Activated CD4-positive, CD25-positive, alpha-beta regulatory T cell treated with anti-CD3 and anti-CD28 coated beads, Interleukin-2, amount 50 U/mL, for 24 hours (primary cell): ENCODE results near the gene SYNJ2.

Experiments used
- ATAC-seq, 2 donors: fragments of 150-1000 bp; cut with Tn5 transposase; one replicate each; pipeline ENCODE4 v1.10.0; 2021; ENCODE audit warnings: mild to moderate bottlenecking in 1 of 2, moderate library complexity in 1 of 2

SYNJ2 gene

DNA sequence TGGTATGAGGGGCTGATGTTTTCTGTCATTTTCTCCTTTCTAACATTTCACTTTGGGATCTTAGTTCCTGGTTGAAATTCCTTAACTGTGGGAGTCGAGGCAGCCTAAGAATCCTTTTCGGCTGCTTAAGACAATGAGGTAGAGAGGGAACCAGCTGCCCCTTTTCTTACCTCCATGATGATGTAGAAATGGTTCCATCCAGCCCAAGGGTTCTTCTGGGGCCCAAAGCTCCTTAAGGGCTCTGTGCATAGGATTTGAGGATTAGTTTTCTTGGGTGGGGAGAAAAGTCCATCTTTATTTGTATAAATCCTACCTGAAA is 33.5 kb downstream of the SYNJ2 start:
- ATAC-seq, result no peak

DNA sequence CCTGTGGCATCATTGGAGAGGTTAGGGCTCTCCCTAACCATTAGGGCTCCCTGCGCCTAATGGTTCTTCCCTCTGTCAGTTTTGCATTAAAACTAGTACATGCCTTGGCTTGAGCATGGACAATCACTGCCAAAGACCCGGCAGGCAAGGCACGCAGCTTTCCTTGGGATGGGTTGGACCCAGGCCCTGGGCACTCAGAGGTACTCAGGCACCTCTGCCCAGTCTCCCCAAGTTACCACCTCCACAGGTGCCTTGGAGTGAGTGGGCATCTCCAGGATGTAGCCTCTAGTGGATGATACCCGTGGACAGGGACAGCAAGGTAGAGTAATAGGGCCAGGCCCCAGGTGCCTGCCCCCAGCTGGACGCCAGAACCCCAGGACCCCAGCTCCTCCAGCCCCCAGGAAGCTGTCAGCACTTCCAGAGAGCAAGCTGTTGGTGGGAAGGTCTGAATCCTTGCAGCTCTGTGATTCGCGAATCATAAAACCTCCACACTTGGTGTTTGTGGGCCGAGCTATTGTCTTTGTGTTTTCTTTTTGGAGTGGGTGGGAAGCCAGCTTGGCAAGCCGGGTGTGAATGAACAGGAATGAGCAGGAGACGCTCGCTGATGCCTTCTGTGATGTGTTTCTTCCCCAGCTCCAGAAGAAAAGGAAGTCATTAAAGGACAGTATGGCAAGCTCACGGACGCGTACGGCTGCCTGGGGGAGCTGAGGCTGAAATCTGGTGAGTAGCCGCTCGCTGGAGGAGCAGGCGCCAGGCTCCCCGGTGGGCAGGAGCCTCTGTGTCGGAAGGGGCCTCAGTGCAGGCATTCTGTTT is 35.1 kb downstream of the SYNJ2 start:
- no peak for ATAC-seq

DNA sequence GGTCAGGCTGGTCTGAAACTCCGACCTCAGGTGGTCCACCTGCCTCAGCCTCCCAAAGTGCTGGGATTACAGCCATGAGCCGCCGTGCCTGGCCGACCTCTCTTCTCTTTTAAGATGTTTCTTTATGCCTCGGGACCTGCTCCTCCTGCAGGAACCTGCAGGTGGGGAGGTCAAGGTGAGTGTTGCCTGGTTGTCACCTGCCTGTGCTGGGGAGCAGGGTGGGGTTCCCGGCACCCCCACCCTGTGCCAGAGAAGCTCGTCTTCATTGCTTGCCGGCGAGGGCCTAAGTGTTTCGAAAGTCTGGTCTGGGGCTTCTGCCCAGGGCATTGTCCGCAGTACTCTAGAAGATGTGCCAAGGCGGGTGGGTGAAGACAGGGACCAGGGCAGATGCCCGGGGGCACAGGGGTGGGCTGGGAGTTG is 36.0 kb downstream of the SYNJ2 start:
- no peak for ATAC-seq

DNA sequence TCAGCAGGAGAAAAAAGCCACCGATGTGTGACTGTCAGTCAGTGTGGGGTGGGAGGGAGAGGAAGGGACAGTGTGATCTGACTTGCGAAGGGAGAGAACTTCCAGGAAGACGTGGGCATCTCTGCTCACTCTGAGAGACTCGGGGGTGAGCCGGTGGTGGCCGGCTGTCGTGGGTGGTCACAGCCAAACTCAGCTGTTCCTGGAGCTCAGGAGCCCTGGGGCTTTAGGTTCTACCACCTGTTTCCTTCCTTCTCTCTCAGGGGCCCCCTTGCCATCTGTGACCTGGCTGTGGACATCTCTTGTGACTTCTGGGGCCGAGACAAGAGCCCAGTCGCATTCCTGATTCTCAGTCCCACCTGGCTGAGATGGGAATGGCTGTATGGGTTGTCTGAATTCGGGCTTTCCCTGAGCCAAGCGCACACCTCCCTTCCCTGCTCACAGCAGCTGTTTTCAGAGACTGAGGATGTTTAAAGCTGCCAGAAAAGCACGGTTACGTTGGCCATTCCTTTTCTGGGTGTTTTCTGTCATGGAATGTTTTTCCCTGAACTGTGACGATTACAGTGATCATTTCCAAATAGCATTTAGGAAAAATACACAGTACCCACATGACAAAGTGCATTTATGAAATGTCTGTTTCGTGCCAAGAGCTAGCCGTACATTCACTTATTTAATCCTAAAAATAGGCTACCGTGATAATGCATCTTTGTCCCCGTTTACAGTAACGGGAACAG is 36.5 kb downstream of the SYNJ2 start:
- no peak for ATAC-seq

DNA sequence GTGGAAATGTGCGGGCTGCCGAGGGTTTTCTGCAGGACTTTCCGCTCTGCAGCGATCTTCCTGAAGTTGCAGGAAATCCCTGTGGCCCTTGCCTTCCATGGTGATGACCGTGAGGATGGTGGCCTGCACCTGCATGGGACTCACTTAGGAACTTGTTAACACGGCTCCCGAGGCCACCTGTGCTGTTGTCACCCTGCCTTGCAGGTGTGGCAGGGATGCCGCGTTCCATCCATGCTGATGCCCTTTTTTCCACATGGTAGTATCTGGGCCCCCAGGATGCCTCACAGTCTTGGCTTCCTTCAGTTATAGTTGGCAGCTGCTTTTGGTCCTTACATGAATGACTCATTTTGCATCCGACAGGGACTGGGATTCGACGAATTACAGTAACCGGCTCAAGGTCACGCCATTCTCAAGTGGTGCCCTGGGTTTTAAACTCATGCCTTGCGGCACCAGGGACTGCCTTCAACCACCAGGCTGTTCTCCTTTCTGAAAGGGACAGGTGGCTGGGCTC is 37.2 kb downstream of the SYNJ2 start:
- ATAC-seq, result no peak

DNA sequence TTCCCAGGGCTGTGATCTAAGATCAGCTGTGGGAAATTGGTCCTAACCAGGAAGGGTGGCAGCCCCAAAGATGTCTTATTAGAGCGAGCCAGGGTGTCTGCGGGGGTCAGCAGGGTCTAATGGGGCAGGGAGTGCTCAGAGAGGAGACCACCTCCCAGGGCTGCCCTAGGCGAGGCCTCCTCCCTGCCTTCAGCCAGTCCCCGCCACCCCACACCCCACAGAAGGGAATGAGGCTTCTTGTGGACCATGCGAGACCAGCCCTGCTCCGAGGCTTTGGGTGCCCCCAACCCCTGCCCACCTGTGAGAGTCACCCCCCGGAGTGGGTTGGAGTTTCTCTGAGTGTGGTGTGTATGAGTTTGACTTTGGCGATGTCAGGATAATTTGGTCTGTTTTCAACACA is 37.8 kb downstream of the SYNJ2 start:
- no peak for ATAC-seq

DNA sequence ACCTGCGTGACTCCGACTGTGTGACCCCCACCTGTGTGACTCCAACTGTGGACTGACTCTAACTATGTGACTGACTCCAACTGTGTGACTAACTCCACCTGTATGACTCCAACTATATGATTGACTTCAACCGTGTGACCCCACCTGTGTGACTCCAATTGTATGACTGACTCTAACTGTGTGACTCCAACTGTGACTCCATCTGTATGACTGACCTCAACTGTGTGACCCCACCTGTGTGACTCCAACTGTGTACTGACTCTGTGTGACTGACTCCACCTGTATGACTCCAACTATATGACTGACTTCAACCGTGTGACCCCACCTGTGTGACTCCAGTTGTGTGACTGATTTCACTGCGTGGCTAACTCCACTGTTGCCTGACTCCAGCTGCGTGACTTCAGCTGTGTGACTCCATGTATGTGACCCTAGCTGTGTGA is 38.6 kb downstream of the SYNJ2 start:
- ATAC-seq, result peak; percentile 75 to 80

DNA sequence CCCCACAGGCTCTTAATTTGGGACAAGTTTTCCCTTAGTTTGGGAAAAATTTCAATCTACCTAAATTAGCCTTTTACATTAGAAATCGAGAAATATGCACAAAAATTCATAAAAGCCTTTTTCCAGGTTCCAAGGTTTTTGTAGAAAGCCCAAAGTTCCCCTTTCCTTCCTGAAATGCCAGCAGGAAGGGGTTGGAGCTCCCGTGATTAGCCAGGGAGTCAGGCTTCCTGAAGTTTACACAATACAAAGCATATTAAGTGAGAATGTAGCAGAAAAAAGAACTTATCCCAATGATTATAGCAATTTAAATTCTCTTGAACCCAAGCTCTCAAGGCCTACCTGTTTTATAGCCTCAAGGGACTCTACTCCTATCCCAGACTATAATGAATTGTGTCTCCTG is 39.1 kb downstream of the SYNJ2 start:
- ATAC-seq, result no peak

DNA sequence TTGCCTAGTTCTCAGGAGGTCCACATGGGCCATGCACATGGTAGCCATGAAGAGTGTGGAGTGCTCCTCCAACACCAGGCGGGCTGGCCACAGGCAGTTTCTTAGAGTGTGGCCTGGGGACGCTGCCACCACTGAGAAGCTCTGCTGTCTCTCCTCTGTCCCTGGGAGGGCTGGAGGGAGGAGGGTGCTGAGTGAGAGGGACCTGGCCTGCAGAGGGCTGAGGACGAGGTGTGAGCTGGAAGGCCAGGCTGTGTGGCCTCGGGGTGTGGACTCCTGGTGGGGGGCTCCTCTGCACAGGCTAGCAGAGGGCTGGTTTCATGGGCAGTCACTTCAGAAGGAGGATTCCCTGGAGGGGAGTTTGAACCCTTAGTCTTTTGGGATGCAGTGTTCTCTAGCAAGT is 39.7 kb downstream of the SYNJ2 start:
- ATAC-seq, result no peak

DNA sequence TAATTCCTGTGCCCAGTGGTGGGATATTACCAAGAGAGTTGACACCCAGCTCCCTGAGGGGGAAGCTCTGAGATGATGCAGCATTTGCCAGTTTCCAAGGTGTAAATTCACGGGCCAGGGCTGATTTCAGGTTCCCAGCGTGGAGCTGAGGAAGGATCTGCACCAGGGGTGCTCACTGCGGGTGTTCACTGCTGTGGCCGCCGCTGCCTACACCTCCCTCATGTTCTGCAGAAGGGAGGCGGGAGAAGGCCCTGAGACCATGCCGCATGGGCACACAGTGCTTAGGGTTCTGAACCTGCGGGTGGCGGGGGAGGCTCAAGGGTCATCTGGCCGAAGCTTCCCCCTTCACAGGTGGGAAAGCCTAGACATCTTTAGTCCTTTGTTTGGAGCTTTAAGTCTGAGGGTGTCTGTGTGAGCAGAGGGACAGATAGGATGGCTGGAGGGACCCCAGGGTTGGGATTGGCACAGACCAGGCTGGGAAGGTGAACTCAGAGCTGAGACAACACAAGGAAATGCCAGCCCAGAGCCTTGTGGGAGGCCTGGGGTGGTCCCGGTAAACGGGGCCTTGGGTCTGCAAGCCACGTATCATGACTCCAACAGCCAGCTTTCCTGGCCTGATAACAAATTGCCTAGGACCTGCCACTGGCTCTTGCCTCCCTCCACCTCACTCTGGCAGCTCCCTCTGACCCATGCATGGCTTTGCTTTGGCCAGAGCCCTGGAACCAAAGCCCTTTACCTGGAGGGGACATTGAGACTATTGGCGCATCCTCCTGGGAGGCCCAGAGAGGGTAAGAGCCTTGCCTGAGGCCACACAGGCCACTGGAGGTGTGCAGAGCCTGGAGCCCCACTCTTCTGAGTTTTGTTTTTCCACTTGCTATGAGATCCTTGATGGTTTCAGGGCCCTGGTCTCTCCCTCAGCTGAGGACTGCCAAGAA is 40.4 kb downstream of the SYNJ2 start:
- no peak for ATAC-seq

DNA sequence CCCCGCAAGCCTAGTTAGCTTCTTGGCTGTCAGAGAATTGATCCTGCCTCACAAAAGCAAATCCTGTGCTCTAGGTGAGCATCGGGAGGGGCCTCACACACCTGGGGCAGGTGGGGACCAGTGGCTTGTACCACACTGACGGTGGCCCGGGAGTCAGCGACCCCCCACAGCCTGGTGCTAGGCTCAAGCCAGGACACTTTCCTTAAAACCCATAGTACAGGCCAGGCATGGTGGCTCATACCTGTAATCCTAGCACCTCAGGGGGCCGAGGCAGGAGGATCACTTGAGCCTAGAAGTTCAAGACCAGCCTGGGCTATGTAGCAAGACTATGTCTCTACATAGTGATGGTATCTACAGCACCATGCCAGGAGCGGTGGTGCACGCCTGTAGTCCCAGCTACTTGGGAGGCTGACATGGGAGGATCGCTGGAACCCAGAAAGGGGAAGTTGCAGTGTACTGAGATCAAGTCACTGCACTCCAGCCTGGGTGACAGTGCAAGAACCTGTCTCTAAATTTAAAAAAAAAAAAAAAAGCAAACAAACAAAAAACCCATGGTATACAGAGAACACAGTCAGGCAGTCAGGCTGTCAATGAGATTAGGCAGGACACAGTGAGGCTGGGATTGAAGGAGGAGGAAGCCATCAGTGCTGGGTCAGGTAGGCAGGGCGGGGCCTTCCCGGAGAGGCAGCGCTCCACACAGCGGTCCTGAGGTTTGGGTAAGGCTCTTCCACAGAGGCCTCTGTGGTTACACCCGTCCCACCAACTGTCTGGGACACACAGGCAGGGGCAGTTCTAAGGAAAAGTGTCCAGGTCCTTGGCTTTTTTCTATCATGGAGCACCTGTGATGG is 41.3 kb downstream of the SYNJ2 start:
- ATAC-seq, result no peak

DNA sequence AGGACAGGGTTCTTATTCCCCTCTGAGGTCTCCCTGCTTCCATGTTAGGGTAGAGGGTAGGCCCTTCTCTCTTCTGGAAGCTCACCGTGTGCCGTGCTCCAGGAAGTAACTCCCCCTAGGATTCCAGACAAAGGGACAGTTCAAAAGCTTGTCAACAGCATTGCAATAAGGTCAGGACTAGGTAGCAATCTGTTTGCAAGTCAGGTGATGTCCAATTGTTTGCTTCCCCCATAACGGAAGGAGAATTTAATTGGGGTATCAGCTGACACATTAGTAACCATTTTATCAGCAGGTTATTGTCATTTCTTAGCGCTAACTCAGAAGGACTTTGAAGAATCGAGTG is 41.9 kb downstream of the SYNJ2 start:
- ATAC-seq, result no peak

DNA sequence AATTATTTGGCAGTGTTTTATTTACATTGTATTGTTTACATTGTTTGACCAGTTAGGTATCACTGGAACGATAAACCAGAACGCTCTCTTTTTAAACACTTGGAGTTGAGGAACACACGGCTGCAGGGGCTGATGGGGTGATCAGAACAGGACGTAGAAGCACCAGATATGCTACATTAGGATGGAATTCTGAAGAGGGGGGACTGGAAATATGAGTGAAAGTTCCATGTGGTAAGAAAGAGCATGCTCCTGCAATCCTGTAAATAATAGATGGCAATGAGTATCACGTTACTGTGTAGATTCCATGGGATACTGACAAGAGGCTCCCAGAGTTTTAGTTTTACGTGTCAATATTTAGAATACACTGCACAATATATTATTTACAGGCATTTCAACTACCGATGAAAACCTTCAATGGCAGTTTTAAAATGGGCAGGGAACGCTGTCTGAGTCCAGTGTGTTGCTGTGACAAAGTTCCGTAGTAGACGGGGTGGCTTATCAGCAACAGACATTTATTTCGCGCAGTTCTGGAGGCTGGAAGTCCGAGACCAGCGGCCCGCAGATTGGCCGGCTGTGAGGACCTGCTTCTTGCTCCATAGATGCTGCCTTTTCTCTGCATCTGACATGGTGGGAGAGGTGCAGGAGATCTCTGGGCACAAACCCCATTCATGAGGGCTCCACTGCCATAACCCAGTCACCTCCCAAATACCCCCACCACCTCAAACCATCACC is 43.1 kb downstream of the SYNJ2 start:
- no peak for ATAC-seq

DNA sequence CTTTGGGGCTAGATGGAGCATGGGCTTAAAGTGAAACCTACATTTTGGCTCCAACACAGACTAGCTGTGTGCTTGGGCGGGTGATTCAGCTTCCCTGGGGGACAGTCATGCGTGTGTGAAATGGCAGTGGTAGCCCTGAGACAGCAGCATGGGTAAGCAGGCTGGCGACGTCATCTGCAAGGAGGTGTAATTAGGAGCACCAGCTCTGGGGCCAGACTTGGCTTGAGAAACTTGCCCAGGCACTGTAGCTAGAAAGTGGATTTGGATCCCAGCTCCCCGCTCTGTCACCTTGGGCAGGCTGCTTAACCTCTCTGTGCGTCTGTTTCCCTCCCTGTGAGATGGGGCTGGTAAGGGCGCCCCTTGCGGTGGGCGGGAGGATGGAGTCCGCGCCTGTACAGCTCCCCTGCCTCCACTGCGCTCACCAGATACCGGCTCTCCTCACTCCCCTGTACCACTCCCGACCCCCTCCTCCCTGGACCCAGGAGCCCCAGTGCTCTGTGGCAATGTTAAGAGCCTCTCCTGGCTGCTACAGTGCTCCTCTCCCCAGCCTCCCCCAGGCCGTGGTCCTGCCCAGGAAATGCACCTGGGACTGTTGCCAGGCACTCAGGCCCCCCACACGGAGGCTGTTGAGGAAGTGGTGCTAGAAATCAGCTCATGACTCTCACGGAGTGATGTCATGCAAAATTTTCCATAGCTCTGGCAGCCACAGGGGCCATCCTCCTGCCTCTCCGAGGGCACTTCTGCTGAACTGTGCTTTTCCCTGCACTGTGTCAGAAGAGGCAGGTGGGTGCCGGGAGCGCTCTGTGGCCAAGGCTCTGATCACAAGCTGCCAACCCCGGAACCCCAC is 44.6 kb downstream of the SYNJ2 start:
- peak; percentile 91 to 93 for ATAC-seq

DNA sequence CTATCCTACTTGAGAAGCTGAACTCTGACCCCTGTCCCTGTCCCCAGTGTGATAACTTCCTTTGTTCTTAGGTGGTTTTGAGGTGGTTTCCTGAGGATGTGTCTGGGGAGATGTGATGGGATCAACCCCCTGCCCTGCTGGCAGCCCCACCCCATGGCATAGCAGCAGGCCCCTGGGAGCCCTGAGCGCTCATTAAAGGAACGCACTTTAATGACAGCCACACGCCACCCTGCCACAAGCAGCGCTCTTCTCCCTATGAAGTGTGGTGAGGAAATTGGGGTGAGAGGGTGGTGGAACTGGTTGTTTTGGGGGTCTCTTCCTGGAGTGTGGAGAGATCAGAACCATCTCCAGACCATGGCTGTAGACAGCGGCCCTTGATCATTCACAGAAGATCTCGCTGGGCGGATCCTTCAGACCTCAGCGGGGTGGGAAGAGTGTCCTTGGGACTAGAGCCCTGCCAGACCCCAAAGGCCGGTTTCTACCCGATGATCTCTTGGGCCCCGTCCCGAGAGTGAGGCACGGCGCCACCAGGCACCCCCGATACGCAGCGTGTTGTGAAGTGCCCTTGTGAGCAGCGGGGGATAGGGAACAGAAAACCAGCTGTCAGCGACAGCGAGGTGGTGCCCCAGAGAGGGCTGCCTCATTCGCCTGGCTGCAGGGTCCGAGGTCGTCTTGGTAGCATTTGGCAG is 45.4 kb downstream of the SYNJ2 start:
- no peak for ATAC-seq

DNA sequence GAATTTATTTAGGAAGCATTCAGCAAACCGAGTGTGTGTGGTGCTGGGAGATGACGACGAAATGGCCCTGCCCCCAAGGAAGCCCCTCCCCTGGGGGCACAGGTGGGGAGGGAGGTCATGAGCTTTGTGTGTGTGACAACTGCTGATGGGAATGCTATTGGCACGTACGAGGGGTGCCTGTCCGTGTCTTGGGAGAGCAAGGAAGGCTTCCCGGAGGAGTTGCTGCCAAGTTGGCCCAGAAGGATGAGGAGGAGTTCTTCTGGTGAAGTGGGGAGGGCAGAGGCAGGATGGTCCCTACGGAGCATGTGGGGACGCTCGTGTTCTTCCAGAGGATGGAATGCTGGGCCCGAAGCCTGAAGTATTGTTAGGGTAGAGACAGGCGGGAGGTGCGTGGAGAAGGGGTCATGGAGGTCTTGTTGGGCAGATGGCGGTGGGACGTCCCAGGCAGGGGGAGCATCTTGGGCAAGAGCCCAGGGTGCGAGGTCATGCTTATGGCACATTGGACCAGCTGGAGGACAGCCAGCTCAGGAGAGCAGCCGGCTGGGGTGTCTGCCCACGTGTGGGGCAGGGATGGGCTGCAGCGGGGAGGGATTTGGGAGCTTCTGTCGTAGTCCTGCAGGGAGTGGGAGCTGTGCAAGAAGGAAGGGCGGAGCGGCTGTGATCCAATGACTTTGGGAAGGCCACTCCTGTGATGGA is 46.1 kb downstream of the SYNJ2 start:
- no peak for ATAC-seq

DNA sequence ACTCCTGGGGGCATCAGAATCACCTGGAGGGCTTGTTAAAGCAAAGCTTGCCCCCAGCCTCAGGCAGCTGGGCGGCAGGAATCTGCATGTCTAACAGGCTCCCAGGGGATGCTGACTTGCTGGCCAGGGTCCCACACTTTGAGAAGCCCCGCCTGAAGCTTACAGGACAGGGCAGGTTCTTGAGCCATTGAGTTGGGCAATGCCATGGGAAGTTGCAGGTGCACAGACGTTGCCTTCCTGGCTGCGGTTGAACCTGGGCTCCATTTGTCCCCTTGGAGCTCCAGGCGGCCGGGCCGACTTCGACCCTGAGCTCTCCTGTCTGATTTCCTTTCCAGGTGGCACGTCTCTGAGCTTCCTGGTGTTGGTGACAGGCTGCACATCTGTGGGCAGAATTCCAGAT is 46.8 kb downstream of the SYNJ2 start:
- no peak for ATAC-seq

DNA sequence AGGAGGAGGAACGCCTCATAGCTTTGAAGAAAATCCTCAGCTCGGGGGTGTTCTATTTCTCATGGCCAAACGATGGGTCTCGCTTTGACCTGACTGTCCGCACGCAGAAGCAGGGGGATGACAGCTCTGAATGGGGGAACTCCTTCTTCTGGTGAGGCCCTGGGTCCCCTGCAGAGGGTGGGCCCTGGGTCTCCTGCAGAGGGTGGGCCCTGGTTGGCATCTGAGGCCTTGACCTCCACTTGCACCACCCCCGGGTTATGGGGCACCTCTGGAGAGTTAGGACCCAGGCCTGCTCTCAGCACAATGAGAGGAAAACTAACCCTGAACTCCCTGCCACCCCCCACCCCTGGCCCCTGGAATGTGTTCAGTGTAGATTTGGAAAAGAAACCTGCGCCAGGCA is 47.2 kb downstream of the SYNJ2 start:
- no peak for ATAC-seq

DNA sequence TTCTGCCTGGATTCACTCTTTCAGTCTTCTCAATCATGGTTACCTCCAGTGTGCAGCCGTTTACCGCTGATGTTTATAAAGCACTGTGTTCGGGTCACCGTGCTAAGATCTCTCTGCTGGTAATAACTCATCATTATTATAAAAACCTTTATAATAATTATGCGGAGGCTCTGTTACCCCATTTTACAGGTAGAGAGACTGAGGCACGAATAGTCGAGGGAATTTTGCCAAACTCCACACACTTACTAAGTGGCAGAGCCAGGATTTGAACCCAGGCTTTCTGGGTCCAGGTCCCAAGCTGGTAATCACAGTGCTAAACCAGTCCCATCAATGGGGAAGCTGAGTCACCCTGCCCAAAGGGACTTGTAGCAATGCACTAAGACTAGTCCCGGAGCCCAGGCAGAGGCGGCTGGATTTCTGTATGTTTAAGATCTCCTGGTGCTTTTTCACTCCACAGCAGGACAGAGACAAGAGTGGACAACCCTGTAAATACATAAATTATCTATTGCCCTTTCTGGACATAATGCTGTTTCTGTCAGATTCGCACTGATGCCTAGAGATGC is 48.1 kb downstream of the SYNJ2 start:
- ATAC-seq, result no peak
